T-cell (primary cell): ENCODE measurements around the gene TECPR2. TPM values are rescaled to one million over a fixed set of nuclear protein-coding genes. Genes with fewer than 3 reads are reported as not detected.

ENCODE experiments used
- ATAC-seq, 4 experiments: fragments of 200-7000 bp in 3 of 4; fragments of 150-1000 bp in 1 of 4; cut with Tn5 transposase; replicated peaks in 1 of 4; 1 replicate in 3 of 4; 2 replicates in 1 of 4; pipeline ENCODE4 v1.10.0; 2021; ENCODE audit warnings: moderate library complexity in 3 of 4, mild to moderate bottlenecking in 2 of 4, moderate number of reproducible peaks in 1 of 4
- CTCF ChIA-PET, 2 donors: fragments of 300-600 bp; sonication (Branson Sonifier 250); formaldehyde crosslinking; loops; one replicate each; lab custom pipeline; 2022; ENCODE audit warnings: antibody characterized with exemption in 2 of 2; lab: Charles Lee
- POLR2A ChIA-PET, 2 donors: fragments of 300-600 bp; sonication (Branson Sonifier 250); formaldehyde crosslinking; loops; one replicate each; lab custom pipeline; 2022; ENCODE audit warnings: antibody characterized with exemption in 2 of 2; lab: Charles Lee
- DNase-seq, 35 experiments: peaks; one replicate each; pipeline versions ENCODE4 v3.0.0 to v3.0.0-alpha.2; 2013 to 2023
- H3K27ac ChIP-seq: one replicate; pipeline ENCODE4 v1.5.1; 2013; ENCODE audit warnings: low read length
- H3K27me3 ChIP-seq, 2 experiments: replicated peaks in 1 of 2; 1 replicate in 1 of 2; 2 replicates in 1 of 2; pipeline versions ENCODE4 v1.6.1 to v1.7.0; 2013; ENCODE audit warnings: low read length in 1 of 2, mixed read lengths in 1 of 2; ENCODE audit not compliant: control insufficient read depth in 2 of 2, insufficient read depth in 2 of 2; ENCODE audit errors: extremely low read depth in 1 of 2
- H3K36me3 ChIP-seq, 2 donors: 1 replicate in 1 of 2; 2 replicates in 1 of 2; pipeline versions ENCODE4 v1.6.1 to v1.7.0; 2013; ENCODE audit warnings: low read length in 1 of 2; ENCODE audit not compliant: control insufficient read depth in 2 of 2, insufficient read depth in 1 of 2; ENCODE audit errors: extremely low read depth in 1 of 2
- H3K4me1 ChIP-seq, 2 experiments: 1 replicate in 1 of 2; 2 replicates in 1 of 2; pipeline versions ENCODE4 v1.6.1 to v1.7.0; 2013; ENCODE audit warnings: low read length in 2 of 2, mixed read lengths in 1 of 2; ENCODE audit not compliant: insufficient read depth in 2 of 2, control insufficient read depth in 1 of 2; ENCODE audit errors: extremely low read depth in 1 of 2
- H3K4me3 ChIP-seq, 2 donors: 1 replicate in 1 of 2; 2 replicates in 1 of 2; pipeline versions ENCODE4 v1.5.1 to v1.7.0; 2013; ENCODE audit warnings: mild to moderate bottlenecking in 2 of 2, low read length in 1 of 2, moderate library complexity in 1 of 2; ENCODE audit not compliant: control insufficient read depth in 1 of 2; ENCODE audit errors: extremely low read depth in 1 of 2
- H3K9me3 ChIP-seq: 2 replicates; pipeline ENCODE4 v1.7.0; 2013
- H3K27ac Mint-ChIP-seq, 2 donors: one replicate each; pipeline ENCODE4 v1.8.0; 2020 to 2021; ENCODE audit warnings: mild to moderate bottlenecking in 2 of 2, mixed read lengths in 2 of 2
- H3K27me3 Mint-ChIP-seq, 2 donors: one replicate each; pipeline ENCODE4 v1.8.0; 2021 to 2022; ENCODE audit warnings: mixed read lengths in 2 of 2
- H3K36me3 Mint-ChIP-seq: one replicate; pipeline ENCODE4 v1.8.0; 2021; ENCODE audit warnings: mixed read lengths
- H3K4me1 Mint-ChIP-seq, 3 donors: one replicate each; pipeline ENCODE4 v1.8.0; 2020 to 2022; ENCODE audit warnings: mixed read lengths in 3 of 3, mild to moderate bottlenecking in 1 of 3
- H3K4me3 Mint-ChIP-seq, 3 donors: one replicate each; pipeline ENCODE4 v1.8.0; 2020 to 2022; ENCODE audit warnings: mild to moderate bottlenecking in 3 of 3, mixed read lengths in 3 of 3, moderate library complexity in 3 of 3
- H3K9me3 Mint-ChIP-seq, 3 donors: one replicate each; pipeline ENCODE4 v1.8.0; 2020 to 2022; ENCODE audit warnings: mixed read lengths in 3 of 3
- WGBS: methylation state at CpG from one replicate; pipeline ENCODE4 v1.1.5; 2013; ENCODE audit warnings: missing lambda C conversion rate; ENCODE audit not compliant: insufficient coverage; 5-methylcytosine and 5-hydroxymethylcytosine counted together
- total RNA-seq, 35 experiments: library from RNA in 6 of 35; stranded (reverse) in 6 of 35; fragments of 120-200 nt in 1 of 35; gene quantifications; one replicate each; pipeline versions ENCODE4 v1.2.1 to v1.2.4 and lab custom pipeline; 2013 to 2026

TECPR2 gene
- total RNA-seq (10 to 100 TPM in 3 of 5 donors, 1 to 10 TPM in 2; 8.6 to 16.5 (median 10.8) TPM), total RNA-seq (lab: John Stamatoyannopoulos, UW) (8.3 to 28.1 (median 16.7) reads per million in 29 experiments)
- total RNA-seq (2013): 7.5 TPM

GRCh38 chr14:102362545-102363181 is at the start of gene TECPR2, which contains the start of gene CINP:
TSS of gene TECPR2 (plus strand) at chr14:102362941. CDS start at chr14:102376722, 13,781 bp downstream.
TSS of gene CINP (minus strand) at chr14:102362890. CDS start at chr14:102362851, 39 bp downstream.
- CTCF ChIA-PET: interaction anchor here in 1 of 2 donors (0.6 to 1.1 kb wide), 3 partner anchors 49 to 656 kb away, joined by 3 read pairs; no protein-coding TSS in a partner anchor
- under 1% methylated on average over 58 of the region's 58 CpGs for WGBS
- peak; percentile 90 to 98 (median 95) for DNase-seq
- Histone ChIP-seq H3K9me3 (no peaks in the 10 kb centered on the region), H3K4me1 (peaks cover 17 to 19% of the 10 kb centered on the region in 2 experiments), H3K36me3 (peaks cover 0 to 18% of the 10 kb centered on the region in 2 donors), H3K27ac (peak within 1 kb of the TSS; percentile 69), H3K27me3 (no peaks in the 10 kb centered on the region), H3K4me3 (peak within 1 kb of the TSS; percentile 62 to 83)
- Mint-ChIP-seq H3K36me3 (peaks cover 11% of the 10 kb centered on the region), H3K4me3 (peak within 1 kb of the TSS in 2 of 3 donors; percentile 92 to 97), H3K4me1 (peaks cover 32 to 38% (median 33%) of the 10 kb centered on the region in 3 donors), H3K27me3 (no peaks in the 10 kb centered on the region), H3K27ac (peak within 1 kb of the TSS; percentile 87 to 94), H3K9me3 (no peaks in the 10 kb centered on the region)
- POLR2A ChIA-PET: interaction anchor here in 1 of 2 donors (0.5 to 0.6 kb wide), 3 partner anchors 24 to 640 kb away, joined by 4 to 14 read pairs (median 6); no protein-coding TSS in a partner anchor
- peak; percentile 94 to 96 (median 95) for ATAC-seq

GRCh38 chr14:102314242-102315011 is 48.3 kb upstream of the TECPR2 start:
- Histone ChIP-seq H3K4me1 (peaks cover 19 to 46% of the 10 kb centered on the region in 2 experiments), H3K36me3 (no peaks in the 10 kb centered on the region), H3K4me3 (peak overlapping the region; percentile 51 to 71), H3K9me3 (no peaks in the 10 kb centered on the region), H3K27ac (no peak overlapping the region), H3K27me3 (peaks cover 0 to 2% of the 10 kb centered on the region in 2 experiments)
- Mint-ChIP-seq H3K27ac (peak overlapping the region; percentile 70 to 90), H3K27me3 (peaks cover 0 to 2% of the 10 kb centered on the region in 2 donors), H3K4me1 (peaks cover 41 to 50% (median 48%) of the 10 kb centered on the region in 3 donors), H3K9me3 (no peaks in the 10 kb centered on the region), H3K36me3 (no peaks in the 10 kb centered on the region), H3K4me3 (peak overlapping the region; percentile 87 to 95 (median 87))
- WGBS: 2% methylated on average over 49 of the region's 52 CpGs
- ChIA-PET CTCF (interaction anchor here (0.6 to 2.5 kb wide), 10 partner anchors 9 to 264 kb away, joined by 3 to 28 read pairs (median 3); partner anchors contain the start of gene MOK (in 1 of the 2)), POLR2A (interaction anchor here in 1 of 2 donors (0.5 kb wide), 1 partner anchor 329 kb away, joined by 3 read pairs; no protein-coding TSS in a partner anchor)
- DNase-seq: peak; percentile 52 to 89 (median 69)
- ATAC-seq: peak; percentile 69 to 82 (median 78)

- Histone ChIP-seq H3K4me3 (no peak overlapping the region), H3K27ac (no peak overlapping the region), H3K27me3 (peaks cover 0 to 1% of the 10 kb centered on the region in 2 experiments), H3K9me3 (no peaks in the 10 kb centered on the region), H3K4me1 (peaks cover 20 to 48% of the 10 kb centered on the region in 2 experiments), H3K36me3 (no peaks in the 10 kb centered on the region)
- peaks cover 43 to 51% (median 49%) of the 10 kb centered on the region in 3 donors for H3K4me1 Mint-ChIP-seq
- H3K27me3 Mint-ChIP-seq: peaks cover 0 to 2% of the 10 kb centered on the region in 2 donors
- WGBS: no CpG with 5 or more reads among the region's 6 CpGs
- CTCF ChIA-PET: interaction anchor here in 1 of 2 donors (0.6 to 2.5 kb wide), 3 partner anchors 10 to 506 kb away, joined by 6 to 28 read pairs (median 6); partner anchors contain the start of gene MOK
- H3K36me3 Mint-ChIP-seq: no peaks in the 10 kb centered on the region
- POLR2A ChIA-PET: no interaction called here
- peak overlapping the region; percentile 87 to 95 (median 87) for H3K4me3 Mint-ChIP-seq
- no peak overlapping the region for H3K27ac Mint-ChIP-seq
- no peak for DNase-seq
- no peak for ATAC-seq
- H3K9me3 Mint-ChIP-seq: no peaks in the 10 kb centered on the region
Measured at GRCh38 chr14:102315121-102315520, 47.6 kb upstream of the TECPR2 start.

- Mint-ChIP-seq H3K4me1 (peaks cover 51 to 62% (median 58%) of the 10 kb centered on the region in 3 donors), H3K27me3 (peaks cover 0 to 2% of the 10 kb centered on the region in 2 donors), H3K27ac (peak overlapping the region; percentile 93 to 96), H3K9me3 (no peaks in the 10 kb centered on the region), H3K4me3 (peak overlapping the region; percentile 94 to 95 (median 94)), H3K36me3 (no peaks in the 10 kb centered on the region)
- H3K4me3 ChIP-seq: peak overlapping the region; percentile 55 to 62
- no peaks in the 10 kb centered on the region for H3K36me3 ChIP-seq
- CTCF ChIA-PET: interaction anchor here in 1 of 2 donors (0.7 to 2.8 kb wide), 2 partner anchors 11 to 250 kb away, joined by 4 to 28 read pairs; partner anchors contain the start of gene MOK
- H3K27ac ChIP-seq: peak overlapping the region; percentile 56
- POLR2A ChIA-PET: interaction anchor here (0.6 to 1.0 kb wide), 7 partner anchors 10 to 1242 kb away, joined by 3 to 12 read pairs (median 7); partner anchors contain the start of gene MOK (in 1 of the 2)
- 0% methylated on average over 3 of the region's 10 CpGs for WGBS
- no peaks in the 10 kb centered on the region for H3K9me3 ChIP-seq
- no peak for ATAC-seq
- no peaks in the 10 kb centered on the region for H3K27me3 ChIP-seq
- DNase-seq: peak in 10 of 35 experiments; percentile 6 to 65 (median 20)
- peaks cover 28 to 58% of the 10 kb centered on the region in 2 experiments for H3K4me1 ChIP-seq
Measured at GRCh38 chr14:102316338-102316742, 46.4 kb upstream of the TECPR2 start.

GRCh38 chr14:102316743-102317563 is 45.8 kb upstream of the TECPR2 start:
- Histone ChIP-seq H3K27ac (peak overlapping the region; percentile 56), H3K27me3 (no peaks in the 10 kb centered on the region), H3K9me3 (no peaks in the 10 kb centered on the region), H3K36me3 (peaks cover 0 to 2% of the 10 kb centered on the region in 2 donors), H3K4me1 (peaks cover 28 to 58% of the 10 kb centered on the region in 2 experiments), H3K4me3 (peak overlapping the region; percentile 55 to 62)
- Mint-ChIP-seq H3K4me3 (peak overlapping the region; percentile 94 to 95 (median 94)), H3K9me3 (no peaks in the 10 kb centered on the region), H3K4me1 (peaks cover 55 to 66% (median 63%) of the 10 kb centered on the region in 3 donors), H3K27me3 (peaks cover 0 to 2% of the 10 kb centered on the region in 2 donors), H3K36me3 (no peaks in the 10 kb centered on the region), H3K27ac (peak overlapping the region; percentile 93 to 96)
- ATAC-seq (peak; percentile 66 to 71 (median 68)), DNase-seq (peak; percentile 79 to 99 (median 91))
- POLR2A ChIA-PET: interaction anchor here (0.6 to 1.0 kb wide), 8 partner anchors 9 to 1241 kb away, joined by 3 to 12 read pairs (median 6); partner anchors contain the start of gene MOK (in 1 of the 2)
- WGBS: 2% methylated on average over 44 of the region's 54 CpGs
- CTCF ChIA-PET: interaction anchor here in 1 of 2 donors (0.7 to 2.8 kb wide), 2 partner anchors 12 to 251 kb away, joined by 4 to 28 read pairs; partner anchors contain the start of gene MOK
